HUDEP-2 (cell line): ENCODE results near the gene GRM7.
A peak's percentile ranks its signal among the peaks of the same experiment; 100 is the strongest.

Experiments used
- DNase-seq, 76 experiments: peaks; one replicate each; lab custom pipeline; 2025; ENCODE audit not compliant: unreplicated experiment in 76 of 76; lab: John Stamatoyannopoulos, UW

Gene GRM7

GRCh38 chr3:7112523-7113056 is 251.7 kb downstream of the GRM7 start:
- no peak for DNase-seq

- peak in 1 of 76 experiments; percentile 0 for DNase-seq
Observed at GRCh38 chr3:7144697-7145308, 283.9 kb downstream of the GRM7 start.

GRCh38 chr3:7146529-7146928 is 285.6 kb downstream of the GRM7 start:
- DNase-seq = no peak

- DNase-seq = no peak
Observed at GRCh38 chr3:7158516-7158915, 297.6 kb downstream of the GRM7 start.

GRCh38 chr3:7160689-7161088 is 299.8 kb downstream of the GRM7 start:
- no peak for DNase-seq

- no peak for DNase-seq
Observed at GRCh38 chr3:7166460-7166859, 305.5 kb downstream of the GRM7 start.

- DNase-seq = no peak
Observed at GRCh38 chr3:7171493-7171892, 310.6 kb downstream of the GRM7 start.

- DNase-seq = no peak
Observed at GRCh38 chr3:7172996-7173395, 312.1 kb downstream of the GRM7 start.

GRCh38 chr3:7188551-7188950 is 327.6 kb downstream of the GRM7 start:
- no peak for DNase-seq

- no peak for DNase-seq
Observed at GRCh38 chr3:7190095-7190494, 329.2 kb downstream of the GRM7 start.

- no peak for DNase-seq
Observed at GRCh38 chr3:7193269-7193668, 332.4 kb downstream of the GRM7 start.

GRCh38 chr3:7194071-7194835 is 333.3 kb downstream of the GRM7 start:
- DNase-seq = no peak

- no peak for DNase-seq
Observed at GRCh38 chr3:7195934-7196333, 335.0 kb downstream of the GRM7 start.

GRCh38 chr3:7201784-7202183 is 340.9 kb downstream of the GRM7 start:
- no peak for DNase-seq

GRCh38 chr3:7203969-7204847 is 343.3 kb downstream of the GRM7 start:
- DNase-seq = no peak

- DNase-seq = no peak
Observed at GRCh38 chr3:7204848-7205156, 343.9 kb downstream of the GRM7 start.

- no peak for DNase-seq
Observed at GRCh38 chr3:7205535-7205934, 344.6 kb downstream of the GRM7 start.

- DNase-seq = no peak
Observed at GRCh38 chr3:7205962-7206361, 345.0 kb downstream of the GRM7 start.

GRCh38 chr3:7207125-7207524 is 346.2 kb downstream of the GRM7 start:
- DNase-seq = no peak

GRCh38 chr3:7207928-7208327 is 347.0 kb downstream of the GRM7 start:
- no peak for DNase-seq

- DNase-seq = no peak
Observed at GRCh38 chr3:7209098-7209497, 348.2 kb downstream of the GRM7 start.
